IMR-90 (cell line): ENCODE measurements around the gene USB1. TPM values are rescaled to one million over a fixed set of nuclear protein-coding genes. Genes with fewer than 3 reads are reported as not detected.

Experiments
- ATAC-seq: fragments of 200-7000 bp; cut with Tn5 transposase; 2 replicates; pipeline ENCODE4 v1.9.1; 2020; ENCODE audit warnings: low read depth, mild to moderate bottlenecking, moderate library complexity
- BruUV-seq: library from RNA; stranded (reverse); fragments of 400-500 nt; replicated peaks from 2 replicates; lab custom pipeline; 2021; lab: Mats Ljungman, UMichigan
- CTCF ChIA-PET: fragments of 300-600 bp; formaldehyde crosslinking; extraction: SDS; loops from one replicate; lab custom pipeline; 2021; ENCODE audit warnings: antibody characterized with exemption; lab: Yijun Ruan, JAX
- POLR2A ChIA-PET: fragments of 300-600 bp; sonication (Branson Sonifier 250); formaldehyde crosslinking; loops from one replicate; lab custom pipeline; 2022; ENCODE audit warnings: antibody characterized with exemption; ENCODE audit not compliant: unreplicated experiment; lab: Charles Lee
- DNase-seq: peaks from one replicate; pipeline ENCODE4 v3.0.0; 2013
- H2AFZ ChIP-seq: replicated peaks from 2 replicates; pipeline ENCODE3; 2013; ENCODE audit warnings: low read length, mild to moderate bottlenecking; ENCODE audit not compliant: poor library complexity
- H2AK5ac ChIP-seq: 2 replicates; pipeline ENCODE4 v1.6.1; 2013; ENCODE audit warnings: low read depth, low read length, inconsistent platforms
- H2AK9ac ChIP-seq: replicated peaks from 2 replicates; pipeline ENCODE3; 2013; ENCODE audit warnings: mild to moderate bottlenecking, low read depth, low read length, moderate library complexity; ENCODE audit not compliant: poor library complexity
- H2BK120ac ChIP-seq: 2 replicates; pipeline ENCODE4 v1.6.1; 2013; ENCODE audit warnings: low read depth, low read length, inconsistent platforms
- H2BK15ac ChIP-seq: 3 replicates; pipeline ENCODE4 v1.6.1; 2013; ENCODE audit warnings: low read depth, low read length, inconsistent platforms
- H2BK20ac ChIP-seq: 2 replicates; pipeline ENCODE4 v1.6.1; 2013; ENCODE audit warnings: low read depth, mild to moderate bottlenecking, inconsistent platforms, low read length, moderate library complexity
- H2BK5ac ChIP-seq: 2 replicates; pipeline ENCODE4 v1.6.1; 2013; ENCODE audit warnings: mild to moderate bottlenecking, low read depth, low read length, inconsistent platforms; ENCODE audit not compliant: poor library complexity, severe bottlenecking
- H3K14ac ChIP-seq: replicated peaks from 2 replicates; pipeline ENCODE4 v1.6.1; 2013; ENCODE audit warnings: low read depth, low read length, inconsistent platforms
- H3K18ac ChIP-seq: 2 replicates; pipeline ENCODE4 v1.6.1; 2013; ENCODE audit warnings: low read depth, low read length, control low read depth
- H3K23ac ChIP-seq: 2 replicates; pipeline ENCODE4 v1.6.1; 2013; ENCODE audit warnings: low read depth, low read length, inconsistent platforms
- H3K27ac ChIP-seq: 2 replicates; pipeline ENCODE4 v1.5.1; 2013; ENCODE audit warnings: mild to moderate bottlenecking, control low read depth, low read length; ENCODE audit not compliant: insufficient read depth
- H3K27me3 ChIP-seq: 2 replicates; pipeline ENCODE4 v1.6.1; 2013; ENCODE audit warnings: low read length; ENCODE audit not compliant: control insufficient read depth, insufficient read depth
- H3K36me3 ChIP-seq: 2 replicates; pipeline ENCODE4 v1.6.1; 2013; ENCODE audit warnings: low read length, mixed read lengths; ENCODE audit not compliant: control insufficient read depth, insufficient read depth
- H3K4ac ChIP-seq: 2 replicates; pipeline ENCODE4 v1.6.1; 2013; ENCODE audit warnings: low read depth, low read length, inconsistent platforms
- H3K4me1 ChIP-seq: 2 replicates; pipeline ENCODE4 v1.6.1; 2013; ENCODE audit warnings: low read length, mixed read lengths; ENCODE audit not compliant: control insufficient read depth, insufficient read depth
- H3K4me2 ChIP-seq: 2 replicates; pipeline ENCODE4 v1.6.1; 2013; ENCODE audit warnings: low read depth, mild to moderate bottlenecking, control low read depth, low read length, moderate library complexity
- H3K4me3 ChIP-seq: 2 replicates; pipeline ENCODE4 v1.5.1; 2013; ENCODE audit warnings: low read depth, mild to moderate bottlenecking, control low read depth, low read length, moderate library complexity; ENCODE audit not compliant: insufficient read depth
- H3K56ac ChIP-seq: 2 replicates; pipeline ENCODE4 v1.6.1; 2013; ENCODE audit warnings: low read length, inconsistent platforms; ENCODE audit not compliant: insufficient read depth; ENCODE audit errors: extremely low read depth
- H3K79me1 ChIP-seq, 2 experiments: 2 replicates each; pipeline ENCODE4 v1.6.1; 2013; ENCODE audit warnings: low read length in 2 of 2, inconsistent platforms in 1 of 2, low read depth in 1 of 2
- H3K9ac ChIP-seq: 2 replicates; pipeline ENCODE4 v1.6.1; 2013; ENCODE audit warnings: low read depth, low read length, control low read depth
- H3K9me1 ChIP-seq: 2 replicates; pipeline ENCODE4 v1.6.1; 2013; ENCODE audit warnings: low read length, inconsistent platforms; ENCODE audit not compliant: insufficient read depth
- H3K9me3 ChIP-seq: 2 replicates; pipeline ENCODE4 v1.6.1; 2013; ENCODE audit warnings: low read length; ENCODE audit not compliant: control insufficient read depth, insufficient read depth
- H4K20me1 ChIP-seq: 2 replicates; pipeline ENCODE4 v1.6.1; 2013; ENCODE audit warnings: low read length, inconsistent platforms; ENCODE audit not compliant: insufficient read depth
- H4K5ac ChIP-seq: 2 replicates; pipeline ENCODE4 v1.6.1; 2013; ENCODE audit warnings: mild to moderate bottlenecking, low read depth, low read length, control low read depth
- H4K8ac ChIP-seq, 2 experiments: 2 replicates each; pipeline ENCODE4 v1.6.1; 2013; ENCODE audit warnings: low read depth in 2 of 2, low read length in 2 of 2, control low read depth in 1 of 2, inconsistent platforms in 1 of 2
- H4K91ac ChIP-seq: 2 replicates; pipeline ENCODE4 v1.6.1; 2013; ENCODE audit warnings: low read depth, low read length, inconsistent platforms; ENCODE audit not compliant: insufficient read depth
- MXI1 ChIP-seq: IDR thresholded peaks from 2 replicates; pipeline ENCODE4 v1.6.1; 2012; ENCODE audit warnings: low read depth, mild to moderate bottlenecking, low read length, moderate library complexity, borderline replicate concordance
- WGBS, 2 experiments: methylation state at CpG; one replicate each; pipeline versions ENCODE4 v1.1.5 to v1.1.7; 2013; ENCODE audit warnings: missing lambda C conversion rate in 2 of 2; ENCODE audit not compliant: insufficient read length in 1 of 2; ENCODE audit errors: extremely low coverage in 2 of 2; 5-methylcytosine and 5-hydroxymethylcytosine counted together
- dilution Hi-C: fragments of 300-500 bp; cut with HindIII; formaldehyde crosslinking; loops from one replicate; pipeline ENCODE4 v1.14.3; 2018; ENCODE audit warnings: low sequenced_read_pairs; ENCODE audit not compliant: unreplicated experiment
- in situ Hi-C: fragments of 300-500 bp; cut with MboI; formaldehyde crosslinking; loops from 3 replicates; pipeline ENCODE4 v1.14.3; 2019; ENCODE audit warnings: low sequenced_read_pairs, inconsistent platforms, mixed read lengths
- intact Hi-C: fragments of 100-400 bp; cut with micrococcal nuclease; formaldehyde crosslinking; loops from 2 replicates; pipeline ENCODE4 v1.10.0; 2022
- polyA plus RNA-seq, 3 experiments: library from polyadenylated mRNA; depleted of rRNA; stranded (reverse); fragments of >200 nt; gene quantifications; 2 replicates each; pipeline ENCODE4 v1.2.3, GENCODE V29; 2012; ENCODE audit warnings: low replicate concordance in 1 of 3
- total RNA-seq: library from RNA; depleted of rRNA; stranded (reverse); fragments of >200 nt; gene quantifications from 2 replicates; pipeline ENCODE4 v1.2.3, GENCODE V29; 2012

The USB1 gene
- total and polyA plus RNA-seq, 2 of the 4 experiments (the other 2 are of a cell fraction) = 45.9 to 94.9 TPM

DNA sequence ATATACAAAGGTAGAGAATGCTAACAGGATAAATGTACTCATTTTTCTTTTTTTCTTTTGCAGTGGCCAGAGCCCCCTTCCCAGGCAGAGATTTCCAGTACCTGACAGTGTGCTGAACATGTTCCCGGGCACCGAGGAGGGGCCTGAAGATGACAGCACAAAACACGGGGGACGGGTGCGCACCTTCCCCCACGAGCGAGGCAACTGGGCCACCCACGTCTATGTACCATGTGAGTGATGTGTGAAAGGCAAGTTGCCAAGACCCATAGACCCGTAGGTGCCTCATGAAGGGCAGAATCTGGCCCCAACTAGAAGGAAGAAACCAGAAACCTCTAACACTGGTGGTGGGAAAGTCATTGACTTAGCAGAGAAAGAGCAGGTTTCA, 1.2 kb downstream of the USB1 start:
- 70% methylated on average over 7 of the region's 9 CpGs; no CpG with 5 or more reads in 1 of the 2 experiments for WGBS, 2 experiments
- no TSS peak for BruUV-seq
- Histone ChIP-seq H3K27me3 (no peaks in the 10 kb centered on the region), H2BK15ac (no peak overlapping the region), H4K91ac (no peak overlapping the region), H2BK20ac (no peak overlapping the region), H3K9me1 (peaks cover 11% of the 10 kb centered on the region; the same call in 1 of the 2 replicates), H3K27ac (no peak overlapping the region), H4K20me1 (peaks cover 10% of the 10 kb centered on the region; the same call in 1 of the 2 replicates), H2AK9ac (no peak overlapping the region), H3K18ac (no peak overlapping the region), H2BK5ac (no peak overlapping the region), H4K5ac (no peak overlapping the region), H2AK5ac (no peak overlapping the region), H3K36me3 (peaks cover 16% of the 10 kb centered on the region), H3K14ac (no peak overlapping the region), H3K4ac (no peak overlapping the region), H3K9me3 (no peaks in the 10 kb centered on the region), H3K4me1 (peaks cover 12% of the 10 kb centered on the region), H4K8ac (no peak overlapping the region), H3K56ac (no peak overlapping the region), H3K4me2 (no peak overlapping the region), H3K4me3 (no peak overlapping the region), H3K23ac (no peak overlapping the region), H2BK120ac (no peak overlapping the region), H3K9ac (no peak overlapping the region), H2AFZ (no peak overlapping the region), H3K79me1 (peaks cover 18 to 47% of the 10 kb centered on the region in 2 experiments)
- dilution Hi-C loops (no loop called here), in situ Hi-C loops (loop anchor here (5.0 to 10.0 kb wide), 3 partner anchors 105 to 438 kb away; no protein-coding TSS in a partner anchor), intact Hi-C loops (loop anchor here (5.0 to 10.0 kb wide), 3 partner anchors 358 to 425 kb away; no protein-coding TSS in a partner anchor)
- ChIA-PET CTCF (no interaction called here), POLR2A (no interaction called here)
- TF ChIP-seq MXI1 = no peak
- ATAC-seq = no peak
- DNase-seq = no peak
